Measurements from ENCODE around the gene DYNC2I2.

DNA sequence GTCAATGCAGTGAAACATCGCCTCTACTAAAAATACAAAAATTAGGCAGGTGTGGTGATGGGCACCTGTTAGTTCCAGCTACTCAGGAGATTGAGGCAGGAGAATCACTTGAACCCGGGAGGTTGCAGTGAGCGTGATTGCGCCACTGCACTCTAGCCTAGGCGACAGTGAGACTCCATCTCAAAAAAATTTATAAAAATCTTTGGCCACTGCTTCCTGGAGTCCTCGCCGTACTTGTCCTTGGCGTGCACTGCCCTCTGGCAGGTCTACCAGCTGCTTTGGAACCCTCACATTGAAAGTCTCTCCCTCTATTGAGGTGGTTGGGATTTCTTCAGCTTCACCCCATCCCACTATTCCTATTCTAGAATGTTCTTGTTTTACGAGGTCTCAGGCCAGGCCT lies 25.0 kb downstream of the DYNC2I2 start:
- TF ChIP-seq, protein P1, sequence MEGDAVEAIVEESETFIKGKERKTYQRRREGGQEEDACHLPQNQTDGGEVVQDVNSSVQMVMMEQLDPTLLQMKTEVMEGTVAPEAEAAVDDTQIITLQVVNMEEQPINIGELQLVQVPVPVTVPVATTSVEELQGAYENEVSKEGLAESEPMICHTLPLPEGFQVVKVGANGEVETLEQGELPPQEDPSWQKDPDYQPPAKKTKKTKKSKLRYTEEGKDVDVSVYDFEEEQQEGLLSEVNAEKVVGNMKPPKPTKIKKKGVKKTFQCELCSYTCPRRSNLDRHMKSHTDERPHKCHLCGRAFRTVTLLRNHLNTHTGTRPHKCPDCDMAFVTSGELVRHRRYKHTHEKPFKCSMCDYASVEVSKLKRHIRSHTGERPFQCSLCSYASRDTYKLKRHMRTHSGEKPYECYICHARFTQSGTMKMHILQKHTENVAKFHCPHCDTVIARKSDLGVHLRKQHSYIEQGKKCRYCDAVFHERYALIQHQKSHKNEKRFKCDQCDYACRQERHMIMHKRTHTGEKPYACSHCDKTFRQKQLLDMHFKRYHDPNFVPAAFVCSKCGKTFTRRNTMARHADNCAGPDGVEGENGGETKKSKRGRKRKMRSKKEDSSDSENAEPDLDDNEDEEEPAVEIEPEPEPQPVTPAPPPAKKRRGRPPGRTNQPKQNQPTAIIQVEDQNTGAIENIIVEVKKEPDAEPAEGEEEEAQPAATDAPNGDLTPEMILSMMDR (IDR thresholded peaks at IDR 0.05) = no peak
- no peak for TF ChIP-seq POLR2A (IDR thresholded peaks at IDR 0.05)
